HG02678 (cell line): ENCODE measurements around the gene TOM1L1.

Experiments
- ATAC-seq: cut with Tn5 transposase; IDR thresholded peaks from one replicate; pipeline ENCODE4 v1.9.1; 2021; ENCODE audit warnings: mild to moderate bottlenecking, moderate library complexity; ENCODE audit not compliant: unreplicated experiment

The TOM1L1 gene

DNA sequence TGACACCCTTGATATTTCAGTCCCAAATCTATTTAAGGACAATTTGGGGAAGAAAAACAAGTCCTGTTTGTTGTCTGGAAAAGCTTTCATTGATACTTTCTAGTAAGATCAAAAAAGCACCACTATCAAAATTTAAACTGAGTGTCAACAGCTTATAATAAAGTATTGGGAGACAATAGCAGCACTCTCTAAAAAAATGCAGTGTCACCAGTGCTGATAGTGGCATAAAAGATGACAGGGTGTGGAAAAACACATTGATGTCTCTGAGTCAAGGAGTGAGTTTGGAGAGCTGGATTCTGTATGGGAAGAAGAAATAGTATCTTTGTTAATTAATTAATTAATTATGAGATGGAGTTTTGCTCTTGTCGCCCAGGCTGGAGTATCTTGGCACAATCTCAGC, 8.3 kb upstream of the TOM1L1 start:
- ATAC-seq = no peak

DNA sequence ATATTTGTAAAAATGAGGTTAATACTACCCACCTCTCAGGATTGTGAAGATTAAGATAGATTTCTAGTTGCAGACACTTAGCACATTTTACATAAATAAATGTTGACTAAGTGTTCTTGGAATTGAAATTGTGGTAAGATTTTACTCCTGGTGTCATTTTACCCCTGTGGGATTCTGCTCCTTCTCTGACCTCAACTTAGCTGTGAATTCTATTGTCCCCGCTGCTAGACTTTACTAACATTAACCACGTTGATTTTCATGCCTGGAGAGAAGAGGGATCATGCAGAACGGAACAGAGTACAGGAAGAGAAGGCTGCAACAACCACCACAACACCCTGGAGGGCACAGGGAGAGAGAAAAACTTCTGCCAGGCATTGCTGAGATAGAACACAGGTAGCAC, 2.1 kb upstream of the TOM1L1 start:
- no peak for ATAC-seq

DNA sequence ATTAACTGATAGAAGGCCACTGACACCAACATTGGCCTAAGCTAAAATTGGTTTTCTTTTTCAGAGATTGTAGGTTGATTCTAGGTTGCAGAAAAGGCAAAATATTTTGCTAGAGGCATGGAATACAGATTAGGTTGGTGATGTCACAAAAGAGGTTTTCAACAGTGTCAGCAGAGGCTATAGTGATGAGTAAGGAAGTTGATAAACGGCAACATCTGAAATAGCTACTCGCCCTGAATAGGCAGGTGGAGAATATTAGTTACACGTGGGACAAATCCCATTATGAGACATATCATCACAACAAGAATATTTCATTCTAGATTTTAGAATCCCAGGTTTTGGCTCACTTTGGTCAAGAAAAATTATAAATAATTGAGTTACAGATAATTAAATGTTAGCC, 1.5 kb upstream of the TOM1L1 start:
- no peak for ATAC-seq

DNA sequence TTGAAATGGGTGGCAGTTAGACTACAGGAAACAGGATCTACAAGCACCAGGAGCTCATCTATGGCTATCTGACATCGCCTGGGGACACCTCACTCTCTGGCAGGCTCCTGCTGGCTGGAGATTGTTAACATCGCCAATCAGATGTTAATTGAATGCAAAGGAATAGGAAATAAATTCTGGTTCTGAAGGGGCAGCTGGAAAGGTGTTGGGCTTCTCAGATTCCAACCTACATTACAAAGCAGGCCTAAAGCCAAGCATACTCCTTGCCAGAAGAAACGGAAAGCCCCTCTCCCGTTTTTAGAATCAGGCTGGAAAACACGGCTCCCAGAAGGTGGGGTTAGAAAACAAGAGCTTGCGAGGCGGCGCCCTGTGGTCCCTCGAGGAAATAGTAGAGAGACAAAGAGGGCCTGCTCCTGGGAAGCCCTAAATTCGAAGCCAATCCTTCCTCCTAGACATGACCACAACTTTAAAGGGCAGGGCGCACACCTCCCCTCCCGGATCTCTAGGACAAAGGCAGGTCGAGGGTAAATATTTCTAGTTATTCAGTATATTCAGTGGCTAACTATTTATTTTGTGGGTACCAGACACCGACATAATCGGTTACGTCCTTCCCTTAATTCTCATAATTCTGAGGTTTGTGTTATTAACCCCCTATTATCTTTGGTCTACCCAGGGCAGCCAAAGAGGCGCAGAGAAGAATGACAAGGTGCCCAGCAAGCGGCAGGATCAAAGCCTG, 763 bp upstream of the TOM1L1 start:
- ATAC-seq = no peak

DNA sequence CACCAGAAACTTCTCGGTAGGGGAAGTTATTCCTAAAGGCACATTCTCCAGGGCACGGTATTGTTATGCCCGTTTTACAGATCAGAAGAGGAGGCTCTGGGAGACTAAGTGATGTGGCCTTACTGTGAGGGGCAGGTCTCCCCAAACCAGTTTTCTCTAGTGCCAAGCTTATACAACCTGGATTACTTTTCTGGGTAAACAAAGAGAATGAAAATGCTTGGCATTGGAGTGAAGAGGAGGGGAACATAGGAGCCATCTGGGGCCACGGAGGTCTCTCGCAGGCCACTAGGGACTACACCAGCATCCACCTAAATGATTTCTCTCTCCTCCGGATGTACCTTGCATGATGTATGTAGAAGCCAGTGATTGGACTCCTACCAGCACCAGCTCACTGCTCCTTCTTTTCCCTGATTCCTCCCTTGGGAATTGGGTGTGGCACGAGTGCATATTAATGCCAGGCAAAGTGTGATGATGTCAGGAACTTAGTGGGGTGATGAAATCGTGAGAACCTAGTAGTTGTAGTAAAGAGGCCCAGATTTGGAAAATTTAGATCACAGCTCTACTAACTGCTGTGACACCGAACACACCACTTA, 674 bp downstream of the TOM1L1 start:
- ATAC-seq = no peak

DNA sequence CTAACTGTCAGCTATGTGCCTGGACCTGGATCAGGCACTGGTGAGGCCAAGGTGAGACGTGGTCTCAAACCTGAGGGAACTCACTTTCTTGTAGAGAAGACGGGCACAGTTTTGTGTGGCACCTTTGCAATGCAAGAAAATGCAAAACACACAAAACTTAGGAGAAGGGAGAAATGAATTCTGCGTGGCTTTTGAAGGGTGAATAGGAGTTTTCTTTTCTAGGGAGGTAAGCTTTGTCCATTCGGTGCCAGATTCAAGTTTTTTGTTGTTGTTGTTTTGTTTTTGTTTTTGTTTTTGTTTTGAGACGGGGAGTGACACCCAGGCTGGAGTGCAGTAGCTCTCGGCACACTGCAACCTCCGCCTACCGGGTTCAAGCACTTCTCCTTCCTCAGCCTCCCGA, 1.4 kb downstream of the TOM1L1 start:
- ATAC-seq = no peak

DNA sequence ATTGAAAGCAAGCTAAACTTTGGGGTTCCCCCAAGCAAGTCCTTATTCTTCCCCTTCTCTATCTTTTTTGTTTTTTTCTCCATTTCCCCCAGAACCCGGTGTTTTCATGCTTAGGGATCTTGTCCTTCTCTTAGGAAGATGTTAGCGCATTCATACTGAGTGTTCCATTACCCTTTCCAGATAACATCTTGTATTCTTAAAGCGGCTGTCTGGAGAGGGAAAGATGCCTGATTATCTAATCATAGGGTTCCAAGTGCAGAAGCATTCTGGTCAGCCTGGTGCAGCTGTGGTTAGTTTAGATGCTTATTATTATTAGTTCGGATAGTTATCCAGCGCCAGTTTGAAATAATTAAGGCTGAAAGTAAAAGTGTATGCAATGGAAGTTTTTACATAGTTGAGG, 2.0 kb downstream of the TOM1L1 start:
- ATAC-seq = no peak

DNA sequence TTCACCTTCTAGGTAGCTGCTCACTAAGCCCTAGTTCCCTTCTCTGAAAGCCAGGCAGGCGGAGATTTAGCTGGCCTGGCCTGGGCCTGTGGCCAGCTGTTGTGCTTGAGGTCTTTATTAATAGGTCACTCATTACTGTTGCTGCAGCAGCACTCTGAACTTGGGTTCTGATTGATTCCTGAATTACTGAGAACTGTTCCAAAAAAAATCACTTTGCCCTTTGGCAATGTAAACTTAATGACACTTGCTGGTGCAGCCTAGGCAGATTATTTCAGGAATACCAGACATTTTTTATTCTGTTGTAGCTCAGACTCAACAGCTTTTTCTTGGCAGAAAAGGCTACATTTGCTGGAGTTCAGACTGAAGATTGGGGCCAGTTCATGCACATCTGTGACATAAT, 2.7 kb downstream of the TOM1L1 start:
- no peak for ATAC-seq

DNA sequence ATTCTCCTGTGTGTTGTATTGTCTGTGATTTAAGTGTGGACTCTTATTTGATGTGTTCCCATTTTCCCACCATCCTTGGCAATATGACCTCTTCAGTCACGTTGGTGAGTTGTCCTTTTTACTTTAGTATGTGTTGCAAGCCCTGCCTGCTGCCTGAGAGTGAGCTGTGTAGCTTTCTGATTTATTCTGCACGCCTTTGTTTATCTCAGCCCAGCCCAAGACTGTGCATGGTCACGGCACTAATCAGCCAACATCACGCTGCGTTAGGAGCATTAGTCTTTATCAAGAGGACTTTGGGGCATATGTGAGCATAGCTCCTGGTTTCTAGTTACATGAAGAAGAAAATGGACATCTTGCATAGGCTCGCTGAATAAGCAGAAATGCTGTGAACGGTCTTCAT, 6.0 kb downstream of the TOM1L1 start:
- ATAC-seq = no peak

DNA sequence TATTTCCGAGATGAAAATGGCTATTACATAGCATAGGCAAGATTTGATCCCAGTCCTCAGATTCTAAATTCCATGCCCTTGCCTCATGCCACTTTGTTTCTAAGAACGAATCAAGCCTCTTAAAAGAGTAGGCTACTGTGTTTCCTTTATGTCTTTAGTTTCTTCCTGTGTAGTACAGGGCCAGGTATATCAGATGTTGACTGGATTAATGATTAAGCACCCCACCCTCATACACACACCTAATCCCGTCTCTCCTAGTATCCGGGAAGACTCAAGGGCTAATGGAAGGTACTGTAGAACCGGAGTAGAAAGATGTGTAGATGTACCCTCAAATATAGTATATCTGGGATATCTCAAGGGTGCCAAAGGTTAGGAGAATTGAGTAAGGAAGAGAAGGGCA, 6.7 kb downstream of the TOM1L1 start:
- no peak for ATAC-seq

DNA sequence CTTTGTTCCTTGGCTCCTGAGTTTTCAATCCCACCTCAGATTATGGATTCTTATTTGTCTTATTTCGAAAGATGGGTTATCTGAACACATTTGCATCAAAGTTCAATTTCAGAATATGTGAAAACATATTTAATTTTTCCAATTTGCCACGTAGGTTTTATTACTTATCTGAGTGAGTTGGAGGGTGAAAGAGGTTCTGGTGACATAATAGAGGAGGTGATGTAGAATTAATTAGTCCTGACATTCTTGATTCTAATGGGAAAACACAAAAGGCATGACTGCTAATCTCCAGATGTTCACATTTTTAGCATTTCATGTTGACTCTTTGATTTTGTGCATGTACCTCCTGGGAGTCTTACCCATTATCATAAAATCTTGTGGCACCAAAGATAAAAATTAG, 9.1 kb downstream of the TOM1L1 start:
- no peak for ATAC-seq

DNA sequence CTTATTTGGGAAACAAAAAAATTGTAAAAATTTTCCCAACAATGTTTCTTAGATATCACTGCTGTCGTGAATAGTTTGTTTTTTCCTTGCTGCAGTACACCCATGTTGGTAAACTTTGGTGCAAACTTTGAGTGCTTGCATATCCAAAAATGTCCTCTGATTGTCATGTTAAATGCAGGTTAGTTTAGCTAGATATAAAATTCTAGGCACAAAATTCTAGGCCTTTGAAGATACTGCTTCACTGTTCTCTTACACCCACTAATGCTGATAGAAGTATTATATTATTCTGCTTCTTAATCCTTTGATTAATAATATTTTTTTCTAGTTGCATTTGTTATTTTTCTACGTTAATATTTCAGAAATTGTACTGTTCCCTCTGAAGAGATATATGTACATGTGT, 16.1 kb downstream of the TOM1L1 start:
- ATAC-seq = no peak

DNA sequence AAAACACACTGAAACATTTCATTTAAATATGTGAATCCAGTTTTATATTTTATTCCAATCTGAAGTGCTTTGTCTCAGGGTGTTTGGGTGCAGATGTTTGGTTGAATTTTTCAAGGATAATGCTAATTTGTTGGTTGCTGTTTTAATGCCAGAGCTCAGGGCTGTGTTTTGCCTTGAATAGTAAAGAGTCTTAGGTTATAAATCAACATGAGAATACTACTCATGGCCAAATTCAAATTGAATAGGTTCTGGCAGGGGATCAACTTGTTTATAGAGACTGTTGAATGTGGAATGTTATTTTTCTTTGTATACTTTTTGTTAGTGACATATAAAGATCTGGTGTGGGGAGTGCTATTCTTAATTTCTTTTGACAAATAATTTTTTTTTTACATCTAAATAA, 18.8 kb downstream of the TOM1L1 start:
- ATAC-seq = no peak

DNA sequence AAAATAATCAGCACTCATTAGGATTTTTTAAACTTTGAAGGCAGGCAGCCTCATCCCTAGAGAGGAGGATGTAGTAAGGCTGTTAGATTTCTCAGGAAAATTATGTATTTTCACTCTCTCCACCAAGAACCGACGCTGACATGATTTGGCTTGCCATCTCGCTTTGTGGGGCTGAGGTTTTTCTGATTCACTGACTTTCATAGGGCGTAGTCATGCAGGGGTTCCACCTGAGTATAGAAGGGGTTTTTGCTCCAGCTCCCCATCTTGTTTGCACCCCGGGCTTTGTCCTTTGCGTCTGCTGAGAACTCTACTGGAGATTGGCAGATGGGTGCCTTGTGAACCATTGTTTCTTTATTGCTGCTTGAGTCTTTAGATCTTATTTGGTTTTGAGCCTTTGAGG, 20.2 kb downstream of the TOM1L1 start:
- ATAC-seq = no peak

DNA sequence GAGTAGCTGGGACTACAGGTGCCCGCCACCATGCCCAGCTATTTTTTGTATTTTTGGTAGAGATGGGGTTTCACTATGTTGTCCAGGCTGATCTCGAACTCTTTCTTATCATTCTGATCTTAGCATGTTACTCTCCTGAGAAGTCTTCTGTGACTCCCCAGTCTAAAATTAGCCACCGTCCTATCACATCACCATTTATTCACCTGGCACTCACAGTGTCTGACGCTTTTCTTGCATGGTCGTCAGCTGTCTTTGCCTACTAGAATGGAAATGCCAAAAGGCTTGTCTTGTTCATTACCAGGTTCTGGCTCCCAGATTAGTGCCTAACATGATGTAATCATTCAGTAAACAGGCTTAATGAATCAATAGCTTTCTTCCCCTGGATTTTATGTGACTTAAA, 23.8 kb downstream of the TOM1L1 start:
- no peak for ATAC-seq

DNA sequence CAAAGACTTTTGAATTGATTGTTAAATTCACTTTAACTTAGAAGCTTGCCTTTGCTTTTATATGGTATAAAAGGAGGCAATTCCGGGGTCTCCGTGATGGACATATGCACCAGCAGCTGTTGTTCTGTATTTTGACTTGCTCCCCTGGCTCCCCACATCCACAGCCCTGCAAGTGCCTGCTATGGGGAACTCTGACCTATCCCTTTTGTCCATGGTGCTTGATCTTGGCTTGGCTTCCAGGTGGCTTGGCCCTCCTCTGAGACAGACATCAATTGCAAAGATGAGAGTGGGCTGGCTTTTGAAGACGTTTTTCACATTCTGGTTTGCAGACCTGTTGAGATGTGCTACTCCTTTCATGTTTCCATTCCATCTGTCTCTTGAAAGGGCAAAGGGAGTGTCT, 26.9 kb downstream of the TOM1L1 start:
- ATAC-seq = no peak

DNA sequence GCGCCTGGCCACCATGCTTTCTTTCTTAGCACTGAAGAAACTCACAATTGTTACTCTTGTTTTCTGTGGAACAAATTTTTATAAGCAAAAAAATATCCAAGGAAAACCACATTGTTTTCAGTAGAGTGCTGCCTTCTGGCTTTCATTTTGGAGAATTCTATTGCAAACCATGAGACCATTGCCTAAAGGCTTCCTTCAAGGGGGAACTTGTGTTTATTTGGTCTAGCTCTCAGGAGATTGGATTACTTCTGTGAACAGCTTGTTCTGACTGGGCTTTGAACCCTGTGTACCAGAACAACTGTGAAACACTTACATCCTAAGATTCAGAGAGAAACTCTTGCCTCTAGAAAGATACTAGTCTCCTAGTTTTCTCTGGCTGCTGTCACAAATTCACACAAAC, 32.1 kb downstream of the TOM1L1 start:
- no peak for ATAC-seq

DNA sequence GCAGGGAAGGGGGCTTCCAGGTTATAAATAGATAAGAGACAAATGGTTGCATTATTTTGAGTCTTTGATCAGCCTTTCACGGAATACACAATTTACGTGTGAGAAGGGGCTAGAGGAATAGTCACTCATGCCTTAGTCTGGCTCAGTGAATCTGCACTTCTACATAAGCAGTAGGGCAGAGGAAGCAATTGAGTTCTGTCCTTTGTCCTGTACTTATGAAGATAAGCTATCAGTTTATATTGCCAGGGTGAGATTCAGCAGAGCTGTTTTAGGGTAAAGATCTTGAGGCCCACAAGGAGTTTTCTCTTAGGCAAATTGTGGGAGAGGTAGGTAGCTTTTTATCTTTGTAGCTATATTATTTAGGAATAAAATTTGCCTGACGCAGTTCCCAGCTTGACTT, 33.3 kb downstream of the TOM1L1 start:
- no peak for ATAC-seq

DNA sequence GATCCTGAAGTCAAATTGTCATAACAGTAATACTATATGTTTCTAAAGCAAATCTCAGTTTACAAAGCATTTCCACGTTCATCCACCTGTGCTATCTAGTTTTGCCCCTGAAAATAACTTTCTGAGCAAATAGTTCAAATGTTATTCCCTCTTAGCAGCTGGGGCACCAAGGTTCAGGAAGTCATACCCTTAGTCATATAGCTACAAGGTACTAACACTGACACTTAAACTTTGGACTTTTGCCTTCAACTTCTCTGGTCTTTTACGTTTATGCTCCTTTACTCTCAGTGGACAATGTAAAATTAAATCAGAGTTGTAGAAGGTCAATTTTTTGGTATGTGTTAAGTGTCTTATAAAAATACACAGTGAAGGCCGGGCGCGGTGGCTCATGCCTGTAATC, 34.8 kb downstream of the TOM1L1 start:
- no peak for ATAC-seq

DNA sequence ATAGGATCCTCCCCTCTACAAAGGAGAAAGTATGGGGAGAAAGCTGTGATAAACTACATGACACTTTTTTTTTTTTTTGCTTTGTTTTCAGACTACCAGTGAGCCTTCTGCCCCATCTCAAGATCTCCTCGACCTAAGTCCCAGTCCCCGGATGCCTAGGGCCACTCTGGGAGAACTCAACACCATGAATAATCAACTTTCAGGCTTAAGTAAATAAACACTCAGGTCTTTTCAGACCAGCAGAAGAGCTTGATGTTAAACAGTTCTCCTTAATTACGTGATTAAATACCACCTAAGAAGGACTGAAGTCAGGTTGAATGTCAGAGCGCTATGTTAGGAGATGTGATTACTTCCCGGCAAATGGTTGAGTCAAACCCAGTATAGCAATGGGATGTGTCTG, 36.4 kb downstream of the TOM1L1 start:
- no peak for ATAC-seq

DNA sequence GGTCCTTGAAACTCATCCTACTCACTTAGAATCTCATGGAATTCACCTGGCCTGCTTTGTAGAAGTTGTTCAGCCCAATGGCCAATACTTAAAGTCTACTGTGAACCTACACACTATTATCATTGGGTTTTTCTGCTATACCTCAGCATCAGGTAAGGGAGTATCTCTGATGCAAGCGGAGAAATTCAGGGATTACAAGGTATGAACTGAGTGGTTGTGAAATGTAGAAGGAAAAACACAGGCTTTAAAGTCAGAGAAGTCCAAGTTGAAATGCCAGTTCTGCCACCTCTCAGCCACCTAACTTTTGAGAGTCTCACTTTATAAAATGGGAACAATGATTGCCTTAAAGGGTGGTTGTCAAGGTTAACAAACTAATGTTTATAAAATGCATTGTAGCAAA, 36.8 kb downstream of the TOM1L1 start:
- ATAC-seq = no peak

DNA sequence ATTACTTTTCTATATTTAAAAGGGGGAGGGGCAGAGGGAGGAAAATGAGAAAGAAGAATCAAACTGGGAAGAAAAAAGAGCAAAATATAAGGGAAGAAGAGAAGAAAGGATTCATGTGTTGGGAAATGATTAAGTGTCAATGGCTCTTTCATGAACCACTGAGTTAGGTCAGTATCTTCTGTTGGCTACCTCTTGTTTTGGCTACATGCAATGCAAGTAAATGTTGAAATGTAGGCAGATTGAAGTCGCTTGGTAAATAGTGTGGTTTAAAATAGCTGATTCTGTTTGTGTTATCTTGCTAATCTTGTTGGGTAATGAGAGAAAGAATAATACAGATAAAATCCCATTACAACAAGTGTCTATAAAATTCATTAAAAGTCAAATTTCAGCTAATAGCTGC, 40.6 kb downstream of the TOM1L1 start:
- ATAC-seq = no peak

DNA sequence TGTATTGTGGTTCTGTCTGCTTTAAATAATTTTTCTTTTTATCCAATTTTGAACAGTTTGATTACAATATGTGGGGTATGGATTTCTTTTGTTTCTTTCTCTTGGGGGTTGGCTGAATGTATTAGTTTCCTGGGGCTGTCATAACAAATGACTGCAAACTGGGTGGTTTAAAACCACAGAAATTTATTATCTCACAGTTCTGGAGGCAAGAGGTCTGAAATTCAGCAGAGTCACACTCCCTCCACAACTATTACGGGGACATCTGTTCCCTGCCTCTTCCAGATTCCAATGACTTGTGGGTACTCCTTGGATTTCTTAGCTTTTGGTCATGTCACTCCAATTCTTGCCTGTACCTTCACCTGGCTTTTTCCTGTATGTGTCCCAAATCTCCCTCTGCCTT, 44.1 kb downstream of the TOM1L1 start:
- no peak for ATAC-seq
